H9 (cell line): ENCODE data around the gene KIAA0825. TPM values are rescaled to one million over a fixed set of nuclear protein-coding genes. Genes with fewer than 3 reads are reported as not detected.

Source experiments
- DNase-seq: peaks from one replicate; pipeline ENCODE4 v3.0.0-alpha.2; 2017
- H2AFZ ChIP-seq: one replicate; pipeline ENCODE4 v1.6.1; 2013; ENCODE audit warnings: mild to moderate bottlenecking, low read length, control low read depth, moderate library complexity
- H2AK5ac ChIP-seq: 2 replicates; pipeline ENCODE4 v1.6.1; 2013; ENCODE audit warnings: low read length, control low read depth, mixed read lengths; ENCODE audit not compliant: insufficient read length
- H2BK120ac ChIP-seq: one replicate; pipeline ENCODE4 v1.6.1; 2013; ENCODE audit warnings: low read depth, mild to moderate bottlenecking, low read length, control low read depth, inconsistent platforms; ENCODE audit not compliant: poor library complexity, severe bottlenecking
- H2BK12ac ChIP-seq: 2 replicates; pipeline ENCODE4 v1.6.1; 2013; ENCODE audit warnings: low read length, control low read depth, mixed read lengths, low read depth; ENCODE audit not compliant: insufficient read length
- H2BK15ac ChIP-seq: 2 replicates; pipeline ENCODE4 v1.6.1; 2013; ENCODE audit warnings: low read depth, low read length, control low read depth
- H2BK20ac ChIP-seq: one replicate; pipeline ENCODE4 v1.6.1; 2013; ENCODE audit warnings: low read depth, mild to moderate bottlenecking, low read length, control low read depth, inconsistent platforms; ENCODE audit not compliant: poor library complexity, severe bottlenecking
- H2BK5ac ChIP-seq: 2 replicates; pipeline ENCODE4 v1.6.1; 2013; ENCODE audit warnings: low read length, control low read depth, mixed read lengths; ENCODE audit not compliant: insufficient read length
- H3K14ac ChIP-seq: 2 replicates; pipeline ENCODE4 v1.6.1; 2013; ENCODE audit warnings: low read length, control low read depth; ENCODE audit not compliant: insufficient read depth
- H3K18ac ChIP-seq: 2 replicates; pipeline ENCODE4 v1.6.1; 2013; ENCODE audit warnings: low read depth, mild to moderate bottlenecking, mixed read lengths, low read length, control low read depth; ENCODE audit not compliant: insufficient read length
- H3K23ac ChIP-seq: 2 replicates; pipeline ENCODE4 v1.6.1; 2013; ENCODE audit warnings: low read length, control low read depth, mixed read lengths, low read depth; ENCODE audit not compliant: insufficient read length
- H3K23me2 ChIP-seq: 2 replicates; pipeline ENCODE4 v1.6.1; 2013; ENCODE audit warnings: low read depth, mild to moderate bottlenecking, mixed read lengths, low read length, control low read depth; ENCODE audit not compliant: insufficient read length, poor library complexity, severe bottlenecking
- H3K27ac ChIP-seq: 2 replicates; pipeline ENCODE4 v1.5.1; 2013; ENCODE audit warnings: low read length, control low read depth, mixed read lengths, low read depth; ENCODE audit not compliant: insufficient read length
- H3K27me3 ChIP-seq: 2 replicates; pipeline ENCODE4 v1.6.1; 2013; ENCODE audit warnings: low read length, control low read depth, inconsistent platforms; ENCODE audit not compliant: insufficient read depth
- H3K4ac ChIP-seq: 2 replicates; pipeline ENCODE4 v1.6.1; 2013; ENCODE audit warnings: low read depth, mild to moderate bottlenecking, control low read depth, inconsistent platforms, low read length, moderate library complexity
- H3K4me1 ChIP-seq: 2 replicates; pipeline ENCODE4 v1.6.1; 2013; ENCODE audit warnings: low read length, control low read depth, inconsistent platforms; ENCODE audit not compliant: insufficient read depth
- H3K4me2 ChIP-seq: 2 replicates; pipeline ENCODE4 v1.6.1; 2013; ENCODE audit warnings: low read length, control low read depth, mixed read lengths; ENCODE audit not compliant: insufficient read length, insufficient read depth
- H3K56ac ChIP-seq: 2 replicates; pipeline ENCODE4 v1.6.1; 2013; ENCODE audit warnings: low read depth, mild to moderate bottlenecking, mixed read lengths, low read length, control low read depth; ENCODE audit not compliant: insufficient read length
- H3K79me1 ChIP-seq: 2 replicates; pipeline ENCODE4 v1.6.1; 2013; ENCODE audit warnings: low read depth, mild to moderate bottlenecking, moderate library complexity, low read length, control low read depth, inconsistent platforms; ENCODE audit not compliant: insufficient read depth, poor library complexity, severe bottlenecking
- H3K79me2 ChIP-seq: 2 replicates; pipeline ENCODE4 v1.6.1; 2013; ENCODE audit warnings: low read length, control low read depth, inconsistent platforms; ENCODE audit not compliant: insufficient read depth
- H3K9ac ChIP-seq: 2 replicates; pipeline ENCODE4 v1.6.1; 2013; ENCODE audit warnings: low read length, control low read depth, mixed read lengths; ENCODE audit not compliant: insufficient read length; ENCODE audit errors: extremely low read depth
- H3K9me3 ChIP-seq: one replicate; pipeline ENCODE4 v1.6.1; 2013; ENCODE audit warnings: low read depth, low read length, inconsistent platforms; ENCODE audit not compliant: control insufficient read depth
- H3T11ph ChIP-seq: one replicate; pipeline ENCODE4 v1.6.1; 2013; ENCODE audit warnings: mild to moderate bottlenecking, low read length, control low read depth, inconsistent platforms
- H4K20me1 ChIP-seq: one replicate; pipeline ENCODE4 v1.6.1; 2013; ENCODE audit not compliant: control insufficient read depth, insufficient read length, insufficient read depth
- H4K5ac ChIP-seq: 2 replicates; pipeline ENCODE4 v1.6.1; 2013; ENCODE audit warnings: low read depth, mild to moderate bottlenecking, mixed read lengths, low read length, control low read depth; ENCODE audit not compliant: insufficient read length
- H4K8ac ChIP-seq: replicated peaks from 2 replicates; pipeline ENCODE4 v1.6.1; 2013; ENCODE audit warnings: low read length, control low read depth, mixed read lengths, low read depth; ENCODE audit not compliant: insufficient read length
- H4K91ac ChIP-seq: 2 replicates; pipeline ENCODE4 v1.6.1; 2013; ENCODE audit warnings: low read depth, mild to moderate bottlenecking, moderate library complexity, mixed read lengths, low read length, control low read depth; ENCODE audit not compliant: insufficient read length
- H3K27ac Mint-ChIP-seq, 3 experiments: 2 replicates in 2 of 3; 3 replicates in 1 of 3; pipeline ENCODE4 v1.8.0; 2020 to 2021; ENCODE audit warnings: mixed read lengths in 3 of 3, mild to moderate bottlenecking in 1 of 3, moderate library complexity in 1 of 3
- H3K27me3 Mint-ChIP-seq: 2 replicates; pipeline ENCODE4 v1.8.0; 2021; ENCODE audit warnings: low read depth, mild to moderate bottlenecking, moderate library complexity, mixed read lengths
- H3K36me3 Mint-ChIP-seq, 3 experiments: 2 replicates in 2 of 3; 3 replicates in 1 of 3; pipeline ENCODE4 v1.8.0; 2020 to 2021; ENCODE audit warnings: low read depth in 3 of 3, mixed read lengths in 3 of 3; ENCODE audit not compliant: insufficient read depth in 1 of 3
- H3K4me1 Mint-ChIP-seq, 2 experiments: 2 replicates each; pipeline ENCODE4 v1.8.0; 2020; ENCODE audit warnings: mixed read lengths in 2 of 2
- H3K4me3 Mint-ChIP-seq, 2 experiments: 2 replicates in 1 of 2; 3 replicates in 1 of 2; pipeline ENCODE4 v1.8.0; 2020 to 2021; ENCODE audit warnings: mild to moderate bottlenecking in 2 of 2, mixed read lengths in 2 of 2, moderate library complexity in 1 of 2
- H3K9me3 Mint-ChIP-seq, 2 experiments: 2 replicates in 1 of 2; 3 replicates in 1 of 2; pipeline ENCODE4 v1.8.0; 2020; ENCODE audit warnings: mild to moderate bottlenecking in 2 of 2, mixed read lengths in 2 of 2, moderate library complexity in 1 of 2
- WGBS: extraction: QIAGEN DNeasy Blood & Tissue Kit; methylation state at CpG from one replicate; pipeline ENCODE4 v1.1.7; 2013; ENCODE audit warnings: missing lambda C conversion rate, low lambda C conversion rate, mixed read lengths; ENCODE audit not compliant: insufficient read length; ENCODE audit errors: extremely low coverage; 5-methylcytosine and 5-hydroxymethylcytosine counted together
- total RNA-seq: library from RNA; stranded (reverse); gene quantifications from 2 replicates; pipeline ENCODE4 v1.2.1, GENCODE V29; 2021
- TF ChIP-seq, protein P1 (sequence below): fragments of 200-600 bp; sonication (generic); conservative IDR thresholded peaks from 3 replicates; pipeline ENCODE4 v1.8.0; 2021; ENCODE audit warnings: antibody characterized with exemption, mild to moderate bottlenecking

KIAA0825 gene
- total RNA-seq, 1 experiment from 2014 or later = 1.8 TPM

GRCh38 chr5:94161801-94162200 lies 456.6 kb downstream of the KIAA0825 start:
- no peak overlapping the region for H4K5ac ChIP-seq
- no peak overlapping the region for H2BK120ac ChIP-seq
- no peak overlapping the region for H3K23ac ChIP-seq
- H4K8ac ChIP-seq = no peak overlapping the region
- H3K27ac Mint-ChIP-seq = no peak overlapping the region
- H4K91ac ChIP-seq = no peak overlapping the region
- no peaks in the 10 kb centered on the region for H3K23me2 ChIP-seq
- no peaks in the 10 kb centered on the region for H3K9me3 ChIP-seq
- no peak for DNase-seq
- H3K4me2 ChIP-seq = no peak overlapping the region
- TF ChIP-seq, protein P1, sequence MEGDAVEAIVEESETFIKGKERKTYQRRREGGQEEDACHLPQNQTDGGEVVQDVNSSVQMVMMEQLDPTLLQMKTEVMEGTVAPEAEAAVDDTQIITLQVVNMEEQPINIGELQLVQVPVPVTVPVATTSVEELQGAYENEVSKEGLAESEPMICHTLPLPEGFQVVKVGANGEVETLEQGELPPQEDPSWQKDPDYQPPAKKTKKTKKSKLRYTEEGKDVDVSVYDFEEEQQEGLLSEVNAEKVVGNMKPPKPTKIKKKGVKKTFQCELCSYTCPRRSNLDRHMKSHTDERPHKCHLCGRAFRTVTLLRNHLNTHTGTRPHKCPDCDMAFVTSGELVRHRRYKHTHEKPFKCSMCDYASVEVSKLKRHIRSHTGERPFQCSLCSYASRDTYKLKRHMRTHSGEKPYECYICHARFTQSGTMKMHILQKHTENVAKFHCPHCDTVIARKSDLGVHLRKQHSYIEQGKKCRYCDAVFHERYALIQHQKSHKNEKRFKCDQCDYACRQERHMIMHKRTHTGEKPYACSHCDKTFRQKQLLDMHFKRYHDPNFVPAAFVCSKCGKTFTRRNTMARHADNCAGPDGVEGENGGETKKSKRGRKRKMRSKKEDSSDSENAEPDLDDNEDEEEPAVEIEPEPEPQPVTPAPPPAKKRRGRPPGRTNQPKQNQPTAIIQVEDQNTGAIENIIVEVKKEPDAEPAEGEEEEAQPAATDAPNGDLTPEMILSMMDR = no peak
- no peak overlapping the region for H3K14ac ChIP-seq
- H3K27me3 Mint-ChIP-seq = no peaks in the 10 kb centered on the region
- no peak overlapping the region for H3T11ph ChIP-seq
- no peak overlapping the region for H2BK15ac ChIP-seq
- no peak overlapping the region for H3K9ac ChIP-seq
- H3K79me1 ChIP-seq = no peaks in the 10 kb centered on the region
- no CpG with 5 or more reads among the region's 1 CpG for WGBS
- no peak overlapping the region for H2AK5ac ChIP-seq
- no peaks in the 10 kb centered on the region for H4K20me1 ChIP-seq
- no peak overlapping the region for H2AFZ ChIP-seq
- H3K9me3 Mint-ChIP-seq = peaks cover 0 to 8% of the 10 kb centered on the region in 2 experiments; a peak in 3 of 5 replicates
- no peak overlapping the region for H3K4me3 Mint-ChIP-seq
- peaks cover 4 to 7% (median 4%) of the 10 kb centered on the region in 3 experiments; a peak in 5 of 7 replicates for H3K36me3 Mint-ChIP-seq
- H3K4ac ChIP-seq = no peak overlapping the region
- no peaks in the 10 kb centered on the region for H3K27me3 ChIP-seq
- H3K27ac ChIP-seq = no peak overlapping the region
- H3K79me2 ChIP-seq = no peaks in the 10 kb centered on the region
- no peak overlapping the region for H2BK12ac ChIP-seq
- no peak overlapping the region for H3K56ac ChIP-seq
- H2BK5ac ChIP-seq = no peak overlapping the region
- H3K4me1 ChIP-seq = no peaks in the 10 kb centered on the region
- H2BK20ac ChIP-seq = no peak overlapping the region
- peaks cover 0 to 14% of the 10 kb centered on the region in 2 experiments; a peak in 2 of 4 replicates for H3K4me1 Mint-ChIP-seq
- no peak overlapping the region for H3K18ac ChIP-seq
